ENCODE data around the gene LIN54. TPM values are rescaled to one million over a fixed set of nuclear protein-coding genes. Genes with fewer than 3 reads are reported as not detected.

Gene LIN54
- total and polyA plus RNA-seq, 9 donors: 3.8 to 10.0 (median 7.4) TPM

DNA sequence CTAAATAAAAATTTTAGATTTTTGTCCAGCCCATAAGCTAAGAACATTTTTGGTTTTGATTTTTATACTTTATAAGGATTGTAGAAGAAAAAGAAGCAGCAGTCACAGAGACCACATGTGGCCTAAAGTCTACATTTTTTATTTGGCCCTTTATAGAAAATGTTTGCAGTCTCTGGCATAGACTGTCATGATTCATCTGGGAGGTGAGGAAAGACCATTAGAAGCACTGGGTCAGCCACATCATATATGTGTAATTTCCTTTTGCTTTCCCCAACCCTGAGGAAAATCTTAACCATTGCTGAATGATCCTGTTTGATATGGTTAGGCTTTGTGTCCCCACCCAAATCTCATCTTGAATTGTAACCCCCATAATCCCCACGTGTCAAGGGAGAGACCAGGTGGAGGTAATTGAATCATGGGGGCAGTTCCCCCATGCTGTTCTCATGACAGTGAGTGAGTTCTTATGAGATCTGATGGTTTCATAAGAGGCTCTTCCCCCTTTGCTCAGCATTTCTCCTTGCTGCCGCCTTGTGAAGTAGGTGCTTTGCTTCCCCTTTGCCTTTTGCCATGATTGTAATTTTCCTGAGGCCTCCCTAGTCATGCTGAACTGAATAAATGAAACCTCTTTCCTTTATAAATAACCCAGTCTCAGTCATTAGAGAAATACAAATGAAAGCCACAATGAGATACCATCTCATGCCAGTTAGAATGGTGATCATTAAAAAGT is 12.3 kb upstream of the LIN54 start:
- intact Hi-C loops (cut with DNase I): no loop called here
- TF ChIP-seq EP300 (IDR thresholded peaks at IDR 0.05): no peak
- no peak for TF ChIP-seq POLR2A (IDR thresholded peaks at IDR 0.05)
- TF ChIP-seq, protein P1, sequence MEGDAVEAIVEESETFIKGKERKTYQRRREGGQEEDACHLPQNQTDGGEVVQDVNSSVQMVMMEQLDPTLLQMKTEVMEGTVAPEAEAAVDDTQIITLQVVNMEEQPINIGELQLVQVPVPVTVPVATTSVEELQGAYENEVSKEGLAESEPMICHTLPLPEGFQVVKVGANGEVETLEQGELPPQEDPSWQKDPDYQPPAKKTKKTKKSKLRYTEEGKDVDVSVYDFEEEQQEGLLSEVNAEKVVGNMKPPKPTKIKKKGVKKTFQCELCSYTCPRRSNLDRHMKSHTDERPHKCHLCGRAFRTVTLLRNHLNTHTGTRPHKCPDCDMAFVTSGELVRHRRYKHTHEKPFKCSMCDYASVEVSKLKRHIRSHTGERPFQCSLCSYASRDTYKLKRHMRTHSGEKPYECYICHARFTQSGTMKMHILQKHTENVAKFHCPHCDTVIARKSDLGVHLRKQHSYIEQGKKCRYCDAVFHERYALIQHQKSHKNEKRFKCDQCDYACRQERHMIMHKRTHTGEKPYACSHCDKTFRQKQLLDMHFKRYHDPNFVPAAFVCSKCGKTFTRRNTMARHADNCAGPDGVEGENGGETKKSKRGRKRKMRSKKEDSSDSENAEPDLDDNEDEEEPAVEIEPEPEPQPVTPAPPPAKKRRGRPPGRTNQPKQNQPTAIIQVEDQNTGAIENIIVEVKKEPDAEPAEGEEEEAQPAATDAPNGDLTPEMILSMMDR (IDR thresholded peaks at IDR 0.05): no peak
- WGBS, 3 donors: 83 to 88% (median 87%) methylated on average over 2 of the region's 2 CpGs

DNA sequence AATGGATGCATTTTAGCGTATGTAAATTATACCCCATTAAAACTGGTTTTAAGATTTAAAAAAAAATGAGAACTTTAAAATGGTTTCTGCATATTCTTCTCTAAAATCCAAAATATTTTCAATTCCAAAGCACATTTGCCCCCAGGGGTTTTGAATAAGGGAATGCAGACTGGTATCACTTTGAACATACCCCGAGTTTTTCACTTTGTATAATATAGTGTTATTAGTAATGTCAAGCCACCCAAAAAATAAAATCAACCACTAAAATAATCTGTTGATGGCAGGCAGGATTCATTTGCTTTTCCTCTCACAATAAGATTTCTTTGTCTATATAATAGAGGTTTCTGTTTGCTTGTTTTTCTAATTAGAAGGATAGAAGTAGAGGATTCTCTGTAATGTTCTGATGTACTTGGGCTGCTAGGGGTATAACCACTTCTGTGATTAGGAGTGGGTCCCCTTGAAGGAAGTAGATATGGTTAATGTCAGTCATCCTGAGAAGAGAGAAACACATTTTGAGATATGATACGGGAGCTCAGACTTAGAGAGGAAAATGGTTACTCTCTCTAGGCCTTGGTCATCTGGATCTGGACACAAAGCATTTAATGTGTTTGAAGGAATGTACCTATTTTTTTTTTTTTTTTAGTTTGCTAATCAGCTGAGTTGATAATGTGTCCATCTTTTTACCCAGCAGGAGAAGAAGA is 9.3 kb upstream of the LIN54 start:
- Histone ChIP-seq H3K27me3 (no peaks in the 10 kb centered on the region), H3K36me3 (no peaks in the 10 kb centered on the region), H3K27ac (no peak overlapping the region), H3K4me3 (no peak overlapping the region), H3K4me1 (ENCODE audit: insufficient read depth) (no peaks in the 10 kb centered on the region), H3K9me3 (no peaks in the 10 kb centered on the region)
- TF ChIP-seq EP300 (IDR thresholded peaks at IDR 0.05): no peak
- no peak for TF ChIP-seq POLR2A (IDR thresholded peaks at IDR 0.05)
- TF ChIP-seq, protein P1 (IDR thresholded peaks at IDR 0.05): no peak
- WGBS, 3 donors: 73 to 81% (median 75%) methylated on average over 3 of the region's 3 CpGs
- intact Hi-C loops (cut with DNase I): loop anchor here in 2 of 4 donors (10.0 kb wide), 2 partner anchors 115 to 125 kb away; partner anchors contain the start of genes SEC31A (in 1 of the 2) and THAP9 (in 1 of the 2)
- no peak for DNase-seq

More for the DNA sequence above, 12.3 kb upstream of the LIN54 start:
- Histone ChIP-seq H3K27me3 (no peaks in the 10 kb centered on the region), H3K36me3 (no peaks in the 10 kb centered on the region), H3K4me1 (ENCODE audit: insufficient read depth) (no peaks in the 10 kb centered on the region), H3K4me3 (no peak overlapping the region), H3K27ac (no peak overlapping the region), H3K9me3 (no peaks in the 10 kb centered on the region)
- no peak for DNase-seq

DNA sequence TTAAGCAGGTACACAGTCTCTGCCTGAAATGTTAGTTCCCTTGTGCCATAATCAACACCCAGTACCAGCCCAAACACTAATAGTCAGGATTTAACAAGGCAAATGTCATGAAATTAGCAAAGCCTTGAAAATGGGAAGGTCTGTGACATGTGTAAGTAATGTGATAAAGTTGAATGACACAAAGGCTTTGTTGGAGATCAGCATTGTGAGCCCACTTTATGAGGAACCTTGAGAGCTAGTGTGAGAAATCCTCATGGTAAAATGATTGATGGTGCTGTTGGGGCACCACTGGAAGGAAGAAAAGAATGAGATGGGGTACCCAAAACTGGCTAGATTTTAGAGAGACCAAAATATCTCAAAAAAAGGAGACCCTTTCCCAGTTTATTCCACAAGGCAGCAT is 3.3 kb upstream of the LIN54 start:
- no peaks in the 10 kb centered on the region for H3K36me3 ChIP-seq
- no peak overlapping the region for H3K4me3 ChIP-seq
- no peaks in the 10 kb centered on the region for H3K4me1 ChIP-seq (ENCODE audit: insufficient read depth)
- TF ChIP-seq EP300 (IDR thresholded peaks at IDR 0.05): no peak
- TF ChIP-seq, protein P1 (IDR thresholded peaks at IDR 0.05): no peak
- TF ChIP-seq POLR2A (IDR thresholded peaks at IDR 0.05): no peak
- H3K27me3 ChIP-seq: no peaks in the 10 kb centered on the region
- no peak overlapping the region for H3K27ac ChIP-seq
- DNase-seq: no peak
- intact Hi-C loops (cut with DNase I): loop anchor here in 3 of 4 donors (5.0 to 10.0 kb wide), 3 partner anchors 109 to 122 kb away; partner anchors contain the start of genes SEC31A (in 2 of the 3) and THAP9 (in 1 of the 3)
- H3K9me3 ChIP-seq: no peaks in the 10 kb centered on the region

DNA sequence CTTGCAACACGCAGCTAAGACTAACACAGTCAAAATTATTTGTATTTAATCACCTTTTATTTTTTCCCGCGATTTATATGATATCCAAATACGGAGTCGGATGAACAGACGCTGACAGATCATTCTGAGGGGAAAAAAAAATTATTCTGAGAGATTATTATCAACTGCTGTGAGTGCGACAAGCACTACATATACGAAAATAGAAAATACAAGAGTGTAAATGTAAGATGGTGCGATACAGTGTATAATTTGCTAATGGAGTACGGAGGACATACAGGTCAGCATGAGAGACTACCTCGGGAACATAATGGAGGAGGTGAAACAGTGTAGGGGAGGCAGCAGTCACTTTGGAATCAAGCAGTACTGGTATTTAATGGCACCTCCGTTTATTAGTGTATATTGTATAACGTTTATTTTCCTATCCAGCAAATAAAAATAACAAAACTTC is 2.8 kb upstream of the LIN54 start:
- 1 to 2% (median 2%) methylated on average over 13 of the region's 13 CpGs for WGBS, 3 donors
- intact Hi-C loops (cut with DNase I): loop anchor here in 3 of 4 donors (5.0 to 10.0 kb wide), 3 partner anchors 109 to 121 kb away; partner anchors contain the start of genes SEC31A (in 2 of the 3) and THAP9 (in 1 of the 3)
- H3K4me3 ChIP-seq: peak overlapping the region; percentile 51

More for the DNA sequence above, 2.8 kb upstream of the LIN54 start:
- Histone ChIP-seq H3K27me3 (no peaks in the 10 kb centered on the region), H3K27ac (no peak overlapping the region), H3K4me1 (ENCODE audit: insufficient read depth) (no peaks in the 10 kb centered on the region), H3K36me3 (no peaks in the 10 kb centered on the region), H3K9me3 (no peaks in the 10 kb centered on the region)
- DNase-seq: no peak
- TF ChIP-seq EP300 (IDR thresholded peaks at IDR 0.05) (no peak), POLR2A (IDR thresholded peaks at IDR 0.05) (no peak)
- TF ChIP-seq, protein P1 (IDR thresholded peaks at IDR 0.05): no peak
